Measurements from ENCODE around the gene PPIA.
"Not testable (repeated sequence)": the region's sequence is repeated elsewhere in the genome, so short reads cannot be mapped to it uniquely, and the experiment has no call there.

The PPIA gene

DNA sequence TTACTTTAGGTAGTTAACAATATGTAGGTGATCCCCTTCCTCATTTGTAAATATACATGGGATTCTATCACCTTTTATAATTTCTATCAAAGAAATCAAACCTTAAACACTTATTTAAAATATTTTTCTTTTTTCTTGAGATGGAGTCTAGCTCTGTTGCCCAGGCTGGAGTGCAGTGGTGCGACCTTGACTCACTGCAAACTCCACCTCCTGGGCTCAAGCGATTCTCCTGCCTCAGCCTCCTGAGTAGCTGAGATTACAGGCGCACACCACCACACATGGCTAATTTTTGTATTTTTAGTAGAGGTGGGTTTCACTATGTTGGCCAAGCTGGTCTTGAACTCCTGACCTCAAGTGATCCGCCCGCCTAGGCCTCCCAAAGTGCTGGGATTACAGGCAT, 47.0 kb downstream of the PPIA start:
- DNase-seq, result not testable (repeated sequence)

DNA sequence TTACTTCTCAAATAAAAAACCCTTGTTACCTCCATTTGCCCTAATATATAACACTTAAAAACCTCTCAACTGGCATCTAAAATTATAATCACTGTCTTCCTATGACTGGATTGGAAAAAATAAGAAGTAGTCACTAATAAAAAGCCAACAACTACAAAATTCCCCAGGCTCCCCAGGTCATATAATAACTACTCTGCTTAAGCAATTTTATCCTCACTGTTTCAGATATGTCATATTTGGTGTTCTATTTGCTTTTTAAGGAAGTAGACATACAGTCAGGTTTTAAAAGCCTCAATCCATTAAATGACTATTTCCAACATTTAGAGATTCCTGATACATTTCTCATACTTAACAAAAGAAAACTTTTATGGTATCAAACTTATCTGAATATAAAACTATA, 49.0 kb downstream of the PPIA start:
- DNase-seq, result no peak

DNA sequence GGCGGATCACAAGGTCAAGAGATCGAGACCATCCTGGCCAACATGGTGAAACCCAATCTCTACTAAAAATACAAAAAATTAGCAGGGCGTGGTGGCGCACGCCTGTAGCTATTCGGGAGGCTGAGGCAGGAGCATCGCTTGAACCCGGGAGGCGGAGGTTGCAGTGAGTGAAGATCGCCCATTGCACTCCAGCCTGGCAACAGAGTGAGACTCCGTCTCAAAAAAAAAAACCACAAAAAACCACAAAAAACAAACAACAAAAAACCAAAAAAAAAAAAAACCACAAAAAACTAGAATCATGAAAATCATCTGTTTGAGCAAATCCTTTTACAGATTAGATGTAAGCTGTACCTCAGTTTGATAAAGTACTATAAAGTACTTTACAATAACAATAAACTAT, 49.9 kb downstream of the PPIA start:
- DNase-seq, result not testable (repeated sequence)

DNA sequence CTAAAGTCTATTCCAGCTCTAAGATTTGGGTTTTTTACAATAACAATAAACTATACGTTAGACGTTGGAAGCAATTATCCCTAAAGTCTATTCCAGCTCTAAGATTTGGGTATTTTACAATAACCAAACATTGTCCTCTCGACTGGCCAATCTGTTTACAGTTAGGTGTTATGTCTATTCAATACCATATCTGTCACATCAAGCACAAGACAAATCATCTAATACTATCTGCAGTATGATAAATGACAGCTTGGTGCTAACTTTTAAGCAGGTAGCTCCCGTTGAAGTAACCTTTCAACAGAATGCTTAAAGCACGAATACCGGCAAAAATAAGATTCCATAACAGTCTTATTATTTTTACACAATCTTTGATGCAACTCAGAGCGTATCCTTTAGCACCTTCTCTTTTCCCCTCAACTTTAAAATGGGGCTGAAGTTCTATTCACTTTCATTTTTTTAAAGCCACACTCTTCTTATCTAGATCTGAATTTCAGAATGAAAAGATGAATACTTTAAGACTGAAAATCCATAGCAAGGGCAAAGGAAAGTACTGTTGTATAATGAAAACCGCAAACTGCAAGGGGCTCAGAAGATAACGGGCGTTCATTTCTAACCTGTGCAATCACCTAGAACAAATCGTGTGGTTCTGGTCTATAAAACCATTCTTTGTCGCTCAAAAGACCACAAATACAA, 50.5 kb downstream of the PPIA start:
- no peak for DNase-seq

DNA sequence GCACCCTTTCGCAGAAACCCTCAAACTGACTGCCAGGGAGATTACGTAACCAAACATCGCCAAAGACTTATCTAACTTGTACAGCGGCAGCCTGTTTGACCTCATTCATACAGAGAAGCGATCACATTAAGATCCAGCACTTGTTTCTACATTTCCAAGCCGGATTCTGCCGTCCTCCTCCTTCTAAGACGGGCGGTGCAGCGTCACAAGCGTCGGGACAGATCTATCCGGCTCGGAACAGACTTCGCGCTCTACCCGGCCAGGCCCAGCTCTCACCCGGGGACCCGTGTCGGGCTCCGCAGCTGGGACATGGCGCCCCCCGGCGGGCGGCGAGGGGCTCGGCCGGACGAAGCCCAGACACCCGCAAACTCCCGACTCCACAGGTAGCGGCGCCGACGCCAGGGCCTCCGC, 51.0 kb downstream of the PPIA start:
- DNase-seq, result peak; percentile 86

DNA sequence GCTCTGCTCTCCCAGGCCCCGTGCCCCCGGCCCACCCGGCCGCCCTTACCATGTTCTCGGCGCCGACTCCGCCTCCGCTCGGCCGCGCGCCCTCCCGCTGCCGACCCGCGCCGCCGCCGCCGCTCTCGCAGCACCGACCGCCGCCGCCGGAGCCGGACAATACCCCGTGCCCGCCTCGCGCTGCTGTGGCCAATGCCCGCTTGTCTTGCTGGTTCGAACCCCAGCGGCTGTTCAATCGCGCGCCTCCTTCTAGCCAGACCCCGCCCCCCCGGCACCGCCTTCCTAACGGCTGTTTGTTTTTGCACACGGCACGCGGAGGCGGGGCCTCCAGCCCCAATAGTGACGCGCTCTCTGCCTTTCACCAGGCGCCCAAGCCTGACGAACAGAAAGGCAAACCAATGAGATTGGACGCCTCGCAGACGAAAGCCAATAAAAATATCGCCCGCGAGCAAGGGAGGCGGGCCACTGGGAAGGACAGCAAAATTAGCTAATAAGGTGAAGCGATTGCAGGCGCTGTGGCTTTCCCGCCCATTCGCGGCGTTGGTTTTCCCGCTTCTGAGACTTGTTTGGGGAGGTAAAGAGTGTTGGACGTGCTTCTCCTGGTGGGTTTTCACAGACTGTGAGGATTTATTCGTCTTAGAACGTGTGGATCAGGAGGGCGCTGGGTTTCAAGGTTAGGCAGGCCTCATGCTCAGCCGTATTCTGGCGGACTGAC, 51.6 kb downstream of the PPIA start, which contains the start of gene H2AZ2:
H2AZ2 (minus strand) TSS at position 168 of the 715 bp plus-strand sequence; CDS start at position 52, 116 bp downstream.
- DNase-seq, result peak; percentile 100

DNA sequence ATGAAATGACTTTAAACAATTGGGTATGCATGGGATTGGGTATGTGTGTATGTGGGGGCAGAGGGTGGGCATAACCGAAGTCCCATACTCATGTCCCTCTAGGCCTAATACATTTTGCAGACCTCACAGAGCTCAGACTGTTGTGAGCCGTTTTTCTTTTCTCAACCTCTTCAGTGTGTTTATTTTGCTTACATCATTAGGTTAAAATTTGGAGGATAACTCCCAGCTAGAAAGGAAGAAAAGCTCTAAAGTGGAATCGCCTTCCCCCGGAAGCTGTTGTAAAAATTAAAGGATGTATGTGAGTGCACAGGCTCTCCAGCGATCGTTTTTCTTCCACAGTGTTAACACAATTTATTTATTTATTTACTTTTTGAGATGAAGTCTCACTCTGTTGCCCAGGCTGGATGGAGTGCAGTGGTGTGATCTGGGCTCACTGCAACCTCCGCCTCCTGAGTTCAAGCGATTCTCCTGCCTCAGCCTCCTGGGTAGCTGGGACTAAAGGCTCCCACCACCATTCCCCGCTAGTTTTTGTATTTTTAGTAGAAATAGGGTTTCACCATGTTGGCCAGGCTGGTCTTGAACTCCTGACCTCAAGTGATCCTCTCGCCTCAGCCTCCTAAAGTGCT, 52.9 kb downstream of the PPIA start:
- DNase-seq, result peak; percentile 26

DNA sequence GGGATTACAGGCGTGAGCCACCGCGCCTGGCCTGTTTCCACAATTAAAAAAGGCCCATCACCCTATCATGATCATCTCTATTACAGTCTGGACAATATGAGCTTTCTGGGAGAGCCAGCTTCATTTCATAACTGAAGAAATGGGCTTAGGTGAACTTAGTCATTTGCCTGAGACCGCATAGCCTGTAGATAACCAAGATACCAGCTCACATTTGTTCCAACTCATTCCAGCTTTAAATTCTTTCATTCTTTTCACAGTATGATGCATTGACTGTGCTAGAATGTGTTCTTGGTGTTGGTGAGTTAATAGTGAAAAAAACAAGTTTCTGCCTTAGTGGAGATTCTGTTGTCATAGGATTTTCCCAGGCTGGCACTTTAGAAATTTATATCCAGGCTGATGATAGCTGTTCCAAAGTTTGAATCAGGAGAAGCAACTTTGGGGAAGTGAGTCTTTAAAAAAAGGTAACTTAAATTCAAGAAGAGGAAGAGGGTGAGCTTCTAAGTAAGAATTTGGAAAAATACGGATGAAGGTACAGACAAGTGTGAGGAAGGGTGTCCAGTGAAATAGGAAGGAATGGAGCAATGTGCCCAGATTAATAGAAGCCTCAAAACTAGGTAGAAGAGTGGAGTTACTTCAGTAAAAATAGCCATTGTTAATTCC, 53.5 kb downstream of the PPIA start:
- no peak for DNase-seq

DNA sequence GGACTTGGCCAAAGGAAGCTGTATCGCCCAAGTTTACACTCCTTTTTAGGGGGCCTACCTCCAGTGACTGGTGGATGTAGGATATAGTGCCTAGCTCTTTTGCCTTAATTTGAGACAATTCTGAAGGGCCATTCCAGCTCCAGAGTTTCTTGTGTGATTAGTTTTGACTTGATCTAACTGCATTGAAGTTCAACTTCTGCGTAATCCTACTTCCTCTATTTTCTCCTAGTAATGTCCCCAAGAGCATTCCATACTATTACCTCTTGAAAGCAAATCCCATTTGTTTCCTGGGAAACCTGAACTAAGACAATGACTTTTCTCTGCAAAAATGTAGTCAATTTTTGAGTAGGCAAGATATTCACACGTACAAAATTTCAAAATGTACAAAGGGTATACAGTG, 56.1 kb downstream of the PPIA start:
- no peak for DNase-seq

Data from NCI-H774 (cell line).